Omental fat pad (tissue), 4 donors: Measurements from ENCODE around the gene INAFM1. TPM values are rescaled to one million over a fixed set of nuclear protein-coding genes. Genes with fewer than 3 reads are reported as not detected.
A peak's percentile ranks its signal among the peaks of the same experiment; 100 is the strongest.

Experiments
- ATAC-seq: fragments of 150-250 bp; one replicate; pipeline ENCODE4 v1.9.1; 2016; ENCODE audit warnings: mild to moderate bottlenecking, moderate library complexity; ENCODE audit not compliant: low FRiP score
- DNase-seq: peaks from one replicate; pipeline ENCODE4 v3.0.0-alpha.2; 2019; ENCODE audit warnings: low spot score
- CTCF ChIP-seq, 3 donors: fragments of 450-650 bp; IDR thresholded peaks; one replicate each; pipeline ENCODE4 v1.5.1; 2016 to 2017; ENCODE audit warnings: antibody characterized with exemption in 3 of 3, mild to moderate bottlenecking in 3 of 3, moderate library complexity in 2 of 3
- total RNA-seq, 4 donors: library from RNA; depleted of rRNA; stranded (reverse); fragments of >200 nt; gene quantifications; one replicate each; pipeline ENCODE4 v1.1.0, GENCODE V29; 2016

Gene INAFM1
- 1 to 10 TPM; 3.3 to 8.2 (median 5.7) TPM for total RNA-seq

- peak; percentile 83 for ATAC-seq
- no peak for TF ChIP-seq CTCF (IDR thresholded peaks at IDR 0.05)
- peak; percentile 99 for DNase-seq
These were observed at the start of gene INAFM1 for GRCh38 chr19:47274071-47274890. Gene INAFM1 (plus strand): TSS chr19:47274885. CDS start chr19:47274920, 35 bp downstream.

GRCh38 chr19:47225746-47226425, 48.8 kb upstream of the INAFM1 start:
- ATAC-seq (peak; percentile 70), DNase-seq (peak; percentile 58)
- TF ChIP-seq CTCF (IDR thresholded peaks at IDR 0.05) = no peak

- DNase-seq = peak; percentile 54
- ATAC-seq = peak; percentile 1
- no peak for TF ChIP-seq CTCF (IDR thresholded peaks at IDR 0.05)
These were observed 48.0 kb upstream of the INAFM1 start for GRCh38 chr19:47226426-47227351.

- DNase-seq = peak; percentile 58
- ATAC-seq = peak; percentile 38
- TF ChIP-seq CTCF (IDR thresholded peaks at IDR 0.05) = no peak
These were observed 47.1 kb upstream of the INAFM1 start for GRCh38 chr19:47227352-47228167.

- no peak for TF ChIP-seq CTCF (IDR thresholded peaks at IDR 0.05)
- ATAC-seq (peak; percentile 8), DNase-seq (no peak)
These were observed 46.3 kb upstream of the INAFM1 start for GRCh38 chr19:47228168-47228936.
